Measurements from ENCODE around the gene RFESD.
"Not testable (repeated sequence)": the region's sequence is repeated elsewhere in the genome, so short reads cannot be mapped to it uniquely, and the experiment has no call there.

Gene RFESD

GRCh38 chr5:95631991-95632675 lies 14.4 kb upstream of the RFESD start:
- H3K9ac ChIP-seq (ENCODE audit: low read length) = no peak overlapping the region
- no peak overlapping the region for H3K4me3 ChIP-seq (ENCODE audit: low read length)
- H3K27ac ChIP-seq (ENCODE audit: low read depth, low read length) = no peak overlapping the region
- H3K36me3 ChIP-seq (ENCODE audit: control insufficient read depth, insufficient read depth, low read length) = no peaks in the 10 kb centered on the region
- no peaks in the 10 kb centered on the region for H3K4me1 ChIP-seq (ENCODE audit: control insufficient read depth, insufficient read depth, low read length)
- no peaks in the 10 kb centered on the region for H3K27me3 ChIP-seq (ENCODE audit: control insufficient read depth, insufficient read depth, low read length)

- not testable (repeated sequence) for H3K4me3 ChIP-seq (ENCODE audit: low read length); H3K4me1 ChIP-seq (ENCODE audit: control insufficient read depth, insufficient read depth, low read length)
Measured at GRCh38 chr5:95632942-95633341, 13.6 kb upstream of the RFESD start.

GRCh38 chr5:95633671-95634070 lies 12.9 kb upstream of the RFESD start:
- no peaks in the 10 kb centered on the region for H3K27me3 ChIP-seq (ENCODE audit: control insufficient read depth, insufficient read depth, low read length)
- H3K4me1 ChIP-seq (ENCODE audit: control insufficient read depth, insufficient read depth, low read length) = no peaks in the 10 kb centered on the region
- H3K9ac ChIP-seq (ENCODE audit: low read length) = no peak overlapping the region
- no peaks in the 10 kb centered on the region for H3K36me3 ChIP-seq (ENCODE audit: control insufficient read depth, insufficient read depth, low read length)
- H3K27ac ChIP-seq (ENCODE audit: low read depth, low read length) = no peak overlapping the region
- H3K4me3 ChIP-seq (ENCODE audit: low read length) = no peak overlapping the region

More at GRCh38 chr5:95632942-95633341, 13.6 kb upstream of the RFESD start:
- H3K9ac ChIP-seq (ENCODE audit: low read length); H3K27me3 ChIP-seq (ENCODE audit: control insufficient read depth, insufficient read depth, low read length); H3K27ac ChIP-seq (ENCODE audit: low read depth, low read length); H3K36me3 ChIP-seq (ENCODE audit: control insufficient read depth, insufficient read depth, low read length): not testable (repeated sequence)

- no peaks in the 10 kb centered on the region for H3K27me3 ChIP-seq (ENCODE audit: control insufficient read depth, insufficient read depth, low read length)
- no peaks in the 10 kb centered on the region for H3K4me1 ChIP-seq (ENCODE audit: control insufficient read depth, insufficient read depth, low read length)
Measured at GRCh38 chr5:95634081-95634480, 12.5 kb upstream of the RFESD start.

GRCh38 chr5:95638632-95639031 lies 7.9 kb upstream of the RFESD start:
- Histone ChIP-seq H3K4me1 (ENCODE audit: control insufficient read depth, insufficient read depth, low read length) (no peaks in the 10 kb centered on the region), H3K9ac (ENCODE audit: low read length) (no peak overlapping the region), H3K4me3 (ENCODE audit: low read length) (no peak overlapping the region), H3K27ac (ENCODE audit: low read depth, low read length) (no peak overlapping the region), H3K36me3 (ENCODE audit: control insufficient read depth, insufficient read depth, low read length) (no peaks in the 10 kb centered on the region), H3K27me3 (ENCODE audit: control insufficient read depth, insufficient read depth, low read length) (no peaks in the 10 kb centered on the region)

More at GRCh38 chr5:95634081-95634480, 12.5 kb upstream of the RFESD start:
- H3K36me3 ChIP-seq (ENCODE audit: control insufficient read depth, insufficient read depth, low read length) = no peaks in the 10 kb centered on the region
- H3K4me3 ChIP-seq (ENCODE audit: low read length) = no peak overlapping the region
- no peak overlapping the region for H3K27ac ChIP-seq (ENCODE audit: low read depth, low read length)
- H3K9ac ChIP-seq (ENCODE audit: low read length) = no peak overlapping the region

- H3K36me3 ChIP-seq (ENCODE audit: control insufficient read depth, insufficient read depth, low read length) = no peaks in the 10 kb centered on the region
- no peaks in the 10 kb centered on the region for H3K4me1 ChIP-seq (ENCODE audit: control insufficient read depth, insufficient read depth, low read length)
- H3K27me3 ChIP-seq (ENCODE audit: control insufficient read depth, insufficient read depth, low read length) = no peaks in the 10 kb centered on the region
- H3K9ac ChIP-seq (ENCODE audit: low read length) = no peak overlapping the region
- H3K27ac ChIP-seq (ENCODE audit: low read depth, low read length) = no peak overlapping the region
- H3K4me3 ChIP-seq (ENCODE audit: low read length) = no peak overlapping the region
Measured at GRCh38 chr5:95641741-95642220, 4.8 kb upstream of the RFESD start.

- H3K27me3 ChIP-seq (ENCODE audit: control insufficient read depth, insufficient read depth, low read length) = no peaks in the 10 kb centered on the region
- H3K4me3 ChIP-seq (ENCODE audit: low read length) = no peak overlapping the region
- H3K4me1 ChIP-seq (ENCODE audit: control insufficient read depth, insufficient read depth, low read length) = peaks cover 5% of the 10 kb centered on the region
Measured at GRCh38 chr5:95643152-95643551, 3.4 kb upstream of the RFESD start.

GRCh38 chr5:95644351-95645042 lies 2.1 kb upstream of the RFESD start:
- Histone ChIP-seq H3K36me3 (ENCODE audit: control insufficient read depth, insufficient read depth, low read length) (no peaks in the 10 kb centered on the region), H3K4me3 (ENCODE audit: low read length) (no peak overlapping the region), H3K27ac (ENCODE audit: low read depth, low read length) (peak overlapping the region; percentile 44), H3K27me3 (ENCODE audit: control insufficient read depth, insufficient read depth, low read length) (no peaks in the 10 kb centered on the region), H3K9ac (ENCODE audit: low read length) (no peak overlapping the region), H3K4me1 (ENCODE audit: control insufficient read depth, insufficient read depth, low read length) (peaks cover 5% of the 10 kb centered on the region)

More at GRCh38 chr5:95643152-95643551, 3.4 kb upstream of the RFESD start:
- Histone ChIP-seq H3K27ac (ENCODE audit: low read depth, low read length) (no peak overlapping the region), H3K36me3 (ENCODE audit: control insufficient read depth, insufficient read depth, low read length) (no peaks in the 10 kb centered on the region), H3K9ac (ENCODE audit: low read length) (no peak overlapping the region)

- not testable (repeated sequence) for H3K27me3 ChIP-seq (ENCODE audit: control insufficient read depth, insufficient read depth, low read length); H3K4me1 ChIP-seq (ENCODE audit: control insufficient read depth, insufficient read depth, low read length); H3K9ac ChIP-seq (ENCODE audit: low read length); H3K36me3 ChIP-seq (ENCODE audit: control insufficient read depth, insufficient read depth, low read length)
- Histone ChIP-seq H3K4me3 (ENCODE audit: low read length) (peak overlapping the region; percentile 52), H3K27ac (ENCODE audit: low read depth, low read length) (peak overlapping the region; percentile 93)
Measured at GRCh38 chr5:95646226-95646568, 380 bp upstream of the RFESD start.

GRCh38 chr5:95647886-95648860 lies 1.6 kb downstream of the RFESD start:
- H3K4me1 ChIP-seq (ENCODE audit: control insufficient read depth, insufficient read depth, low read length) = peaks cover 5% of the 10 kb centered on the region
- no peak overlapping the region for H3K9ac ChIP-seq (ENCODE audit: low read length)
- H3K36me3 ChIP-seq (ENCODE audit: control insufficient read depth, insufficient read depth, low read length) = no peaks in the 10 kb centered on the region
- peak overlapping the region; percentile 2 for H3K4me3 ChIP-seq (ENCODE audit: low read length)
- no peaks in the 10 kb centered on the region for H3K27me3 ChIP-seq (ENCODE audit: control insufficient read depth, insufficient read depth, low read length)
- H3K27ac ChIP-seq (ENCODE audit: low read depth, low read length) = peak overlapping the region; percentile 93

- Histone ChIP-seq H3K9ac (ENCODE audit: low read length) (no peak overlapping the region), H3K4me3 (ENCODE audit: low read length) (no peak overlapping the region), H3K27me3 (ENCODE audit: control insufficient read depth, insufficient read depth, low read length) (no peaks in the 10 kb centered on the region), H3K36me3 (ENCODE audit: control insufficient read depth, insufficient read depth, low read length) (no peaks in the 10 kb centered on the region), H3K27ac (ENCODE audit: low read depth, low read length) (no peak overlapping the region), H3K4me1 (ENCODE audit: control insufficient read depth, insufficient read depth, low read length) (peaks cover 5% of the 10 kb centered on the region)
Measured at GRCh38 chr5:95649274-95649673, 2.7 kb downstream of the RFESD start.
